GM20431 (cell line): Measurements from ENCODE around the gene MGME1.

Experiments used
- in situ Hi-C: fragments of 300-500 bp; cut with MseI, MboI; formaldehyde crosslinking; loops from one replicate; pipeline ENCODE4 v1.15.0; 2020; ENCODE audit warnings: low sequenced_read_pairs; ENCODE audit not compliant: unreplicated experiment

MGME1 gene

GRCh38 chr20:17987988-17988387 is 19.2 kb downstream of the MGME1 start:
- in situ Hi-C loops, result no loop called here

GRCh38 chr20:17990278-17990972 is 21.6 kb downstream of the MGME1 start:
- in situ Hi-C loops, result no loop called here

GRCh38 chr20:17992224-17992637 is 23.4 kb downstream of the MGME1 start:
- in situ Hi-C loops, result no loop called here

- in situ Hi-C loops, result no loop called here
Measured at GRCh38 chr20:17992847-17993513, 24.2 kb downstream of the MGME1 start.

GRCh38 chr20:17993546-17993945 is 24.7 kb downstream of the MGME1 start:
- in situ Hi-C loops, result no loop called here

GRCh38 chr20:17995967-17996819 is 27.4 kb downstream of the MGME1 start:
- in situ Hi-C loops, result no loop called here

GRCh38 chr20:17998446-17998845 is 29.6 kb downstream of the MGME1 start:
- in situ Hi-C loops, result no loop called here

- in situ Hi-C loops, result no loop called here
Measured at GRCh38 chr20:17999566-17999965, 30.7 kb downstream of the MGME1 start.

GRCh38 chr20:18001131-18001921 is 32.5 kb downstream of the MGME1 start:
- in situ Hi-C loops, result no loop called here

- in situ Hi-C loops, result no loop called here
Measured at GRCh38 chr20:18003897-18004296, 35.1 kb downstream of the MGME1 start.

- in situ Hi-C loops, result no loop called here
Measured at GRCh38 chr20:18004384-18005031, 35.7 kb downstream of the MGME1 start.

GRCh38 chr20:18005170-18005989 is 36.6 kb downstream of the MGME1 start:
- in situ Hi-C loops, result no loop called here

GRCh38 chr20:18005990-18006364 is 37.2 kb downstream of the MGME1 start:
- in situ Hi-C loops, result no loop called here

GRCh38 chr20:18006684-18007083 is 37.9 kb downstream of the MGME1 start:
- in situ Hi-C loops, result no loop called here

GRCh38 chr20:18007534-18008292 is 38.9 kb downstream of the MGME1 start:
- in situ Hi-C loops, result no loop called here

- in situ Hi-C loops, result no loop called here
Measured at GRCh38 chr20:18009116-18009515, 40.3 kb downstream of the MGME1 start.

GRCh38 chr20:18011482-18011881 is 42.7 kb downstream of the MGME1 start:
- in situ Hi-C loops, result no loop called here

- in situ Hi-C loops, result no loop called here
Measured at GRCh38 chr20:18011951-18012645, 43.3 kb downstream of the MGME1 start.
